Hematopoietic multipotent progenitor cell treated with erythropoietin and hydrocortisone succinate and interleukin-3 and kit ligand, for 8 days (in vitro differentiated cells): ENCODE measurements around the gene CRYBG1.
A peak's percentile ranks its signal among the peaks of the same experiment; 100 is the strongest.

Experiments
- DNase-seq: peaks from one replicate; pipeline ENCODE4 v3.0.0-alpha.2; 2015

Gene CRYBG1

DNA sequence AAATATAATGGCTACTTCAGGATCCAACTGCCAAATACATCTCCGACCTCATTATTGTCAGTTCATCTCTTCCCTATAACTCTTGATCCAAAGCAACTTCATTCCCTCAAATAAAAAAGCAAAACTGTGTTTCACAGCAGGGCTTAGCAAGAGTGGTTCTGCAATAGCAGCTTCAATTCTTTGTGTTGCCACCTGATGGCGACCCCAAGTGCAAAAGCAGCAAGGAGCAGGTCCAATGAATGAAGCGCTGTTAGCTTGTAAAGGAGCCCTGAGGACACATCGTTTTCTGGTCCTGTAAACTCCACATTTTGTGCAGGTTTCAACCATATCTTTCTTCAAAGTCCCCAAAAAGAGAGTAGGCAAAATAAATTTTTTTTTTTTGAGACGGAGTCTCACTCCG, 249.2 kb downstream of the CRYBG1 start:
- peak; percentile 23 for DNase-seq

DNA sequence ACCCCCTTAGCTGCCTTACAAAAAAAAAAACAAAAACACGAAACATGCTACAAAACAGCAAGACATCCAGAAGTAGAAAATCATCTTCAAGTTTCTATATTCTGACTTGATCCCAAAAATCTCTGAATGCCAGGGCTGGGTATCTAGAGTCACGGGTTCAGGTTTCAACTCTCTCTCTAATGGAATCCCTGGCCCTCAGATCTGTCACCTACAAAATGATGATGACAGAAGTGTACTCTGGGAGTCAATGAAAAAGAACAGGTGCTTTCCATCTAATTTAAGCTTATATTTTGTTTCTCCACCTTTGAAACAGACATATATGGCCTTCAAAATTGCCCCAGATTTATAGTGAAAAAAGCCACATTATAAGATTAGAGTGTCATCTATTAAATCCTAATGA, 250.5 kb downstream of the CRYBG1 start:
- DNase-seq: no peak

DNA sequence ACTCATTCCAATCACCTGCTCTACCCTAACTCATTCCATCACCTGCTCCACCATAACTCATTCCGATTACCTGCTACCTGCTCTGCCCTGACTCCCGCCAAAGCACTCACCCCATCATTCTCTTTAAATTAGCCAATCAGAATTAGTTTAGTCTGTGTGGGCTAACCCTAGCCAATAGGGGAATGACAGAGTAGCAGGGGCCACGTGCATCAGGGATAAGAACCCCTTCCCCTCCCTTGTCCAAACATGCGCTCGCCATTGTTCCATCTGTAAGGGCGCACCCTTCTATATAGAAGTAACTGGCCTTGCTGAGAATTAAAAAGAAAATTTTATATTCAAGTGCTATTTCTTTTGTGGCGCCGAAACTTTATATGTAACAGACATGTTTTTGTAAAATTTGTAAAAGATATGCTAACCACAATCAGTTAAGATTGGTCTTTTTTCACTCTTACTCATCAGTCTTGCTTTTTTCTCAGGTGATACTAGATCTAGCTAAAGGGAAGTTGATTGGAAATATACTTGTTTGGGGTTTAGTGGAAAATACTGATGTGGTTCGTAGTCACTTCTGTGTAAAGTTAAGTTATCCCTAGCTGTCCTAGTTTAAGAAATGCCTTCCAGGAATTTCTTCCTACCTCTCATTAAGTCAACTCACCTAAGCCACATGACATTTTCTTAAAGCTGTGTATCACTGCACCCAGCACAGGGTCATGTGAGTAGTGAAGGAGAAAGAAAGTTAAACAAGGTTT, 252.3 kb downstream of the CRYBG1 start:
- DNase-seq: no peak

DNA sequence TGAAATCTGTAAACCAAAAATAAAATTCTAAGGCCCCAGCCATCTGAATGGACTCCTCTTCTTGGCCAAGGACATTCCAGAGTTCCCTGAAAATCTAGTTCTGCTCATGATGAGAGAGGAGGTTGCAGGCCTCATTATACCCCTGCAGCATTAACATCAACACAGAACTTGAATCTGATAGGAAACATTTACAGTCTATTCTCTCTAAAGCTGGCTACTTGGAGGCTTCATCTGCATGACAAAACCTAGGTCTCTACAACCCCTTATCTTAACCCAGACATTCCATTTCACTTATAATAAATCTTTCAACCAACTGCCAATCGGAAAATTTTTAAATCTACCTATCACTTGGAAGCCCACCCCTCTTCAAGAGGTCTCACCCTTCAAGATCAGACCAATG, 253.1 kb downstream of the CRYBG1 start:
- no peak for DNase-seq

DNA sequence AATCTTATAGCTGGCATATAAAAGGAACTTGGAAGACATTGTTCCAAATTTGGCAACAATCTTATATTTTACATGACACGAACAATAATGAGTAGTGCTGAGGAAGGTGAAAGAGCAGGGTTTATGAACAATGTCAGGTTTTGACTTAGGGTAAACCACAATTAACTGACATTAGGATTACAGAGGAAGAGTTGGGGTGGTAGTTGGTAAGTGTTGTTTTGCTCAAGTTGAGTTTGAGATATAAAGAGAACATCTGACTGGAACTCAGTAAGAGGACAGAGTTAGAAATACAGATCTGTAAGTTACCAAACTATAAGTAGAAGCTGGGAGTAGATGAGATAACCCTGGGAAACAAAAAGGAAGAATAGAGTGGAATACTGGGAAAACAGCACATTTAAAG, 253.6 kb downstream of the CRYBG1 start:
- DNase-seq: no peak

DNA sequence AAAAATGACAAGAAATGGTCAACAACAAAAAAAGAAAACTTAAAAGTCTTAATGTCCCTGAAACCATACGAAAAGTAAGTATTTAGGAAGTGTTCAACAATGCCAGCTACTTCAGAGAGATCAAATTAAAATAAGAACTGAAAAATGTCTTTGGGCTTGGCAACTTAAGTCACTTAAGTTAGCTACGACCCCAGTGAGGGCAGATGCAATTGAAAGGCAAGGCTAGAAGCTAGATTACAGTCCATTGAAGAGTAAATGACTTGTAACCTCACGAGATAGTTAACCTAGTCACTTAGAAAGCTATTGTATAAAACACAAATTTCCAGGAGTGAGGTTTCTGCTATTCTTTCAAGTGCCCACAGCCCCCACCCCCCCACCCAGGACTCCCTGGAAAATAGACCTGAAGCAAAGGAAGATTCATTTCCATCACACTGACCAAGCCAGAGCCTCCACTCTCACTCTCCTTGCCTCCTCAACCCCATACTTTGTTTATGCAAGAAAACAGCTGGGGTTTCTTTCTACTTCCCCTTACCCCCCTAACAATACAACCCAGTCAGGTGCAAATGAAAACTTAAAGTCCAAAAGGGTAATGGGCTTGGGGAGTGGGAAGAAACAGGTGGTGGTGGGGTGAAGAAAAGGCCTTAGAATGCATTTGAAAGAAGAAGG, 254.2 kb downstream of the CRYBG1 start:
- DNase-seq: no peak

DNA sequence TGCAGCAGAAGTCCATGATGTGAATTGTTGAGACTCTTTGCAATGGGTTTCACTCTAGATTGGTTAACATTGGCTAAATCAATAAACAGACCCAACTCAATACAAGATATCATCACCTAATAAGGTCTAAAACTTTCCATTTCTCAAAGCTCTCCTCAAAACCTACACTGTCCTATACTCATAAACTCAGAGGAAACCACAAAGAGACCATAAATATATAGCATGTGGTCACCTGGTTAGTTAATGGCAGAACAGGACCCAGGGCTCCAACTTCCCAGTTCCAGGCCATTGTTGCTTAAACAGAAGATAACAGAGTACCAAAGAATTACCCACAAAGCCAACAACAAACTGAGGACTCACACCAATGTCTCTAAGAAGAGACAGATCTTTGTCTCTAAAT, 256.8 kb downstream of the CRYBG1 start:
- DNase-seq: no peak

DNA sequence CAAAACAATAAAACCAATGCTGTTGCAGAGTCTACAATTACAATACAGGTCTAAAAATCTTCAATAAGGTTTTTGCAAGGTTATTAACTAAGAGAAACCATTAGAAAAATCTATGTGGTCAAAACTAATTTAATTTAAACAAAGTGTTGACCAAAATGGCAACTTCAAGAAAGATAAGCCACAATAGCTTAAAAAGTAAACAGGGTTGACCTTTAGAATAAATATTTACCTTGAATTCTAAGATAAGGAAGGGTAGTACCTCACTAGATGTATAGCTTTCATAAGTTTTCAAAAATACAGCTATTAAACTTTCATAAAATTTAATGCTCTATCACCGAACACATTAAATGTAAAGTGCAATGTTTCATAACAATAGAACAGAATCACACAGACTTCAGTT, 257.3 kb downstream of the CRYBG1 start:
- no peak for DNase-seq

DNA sequence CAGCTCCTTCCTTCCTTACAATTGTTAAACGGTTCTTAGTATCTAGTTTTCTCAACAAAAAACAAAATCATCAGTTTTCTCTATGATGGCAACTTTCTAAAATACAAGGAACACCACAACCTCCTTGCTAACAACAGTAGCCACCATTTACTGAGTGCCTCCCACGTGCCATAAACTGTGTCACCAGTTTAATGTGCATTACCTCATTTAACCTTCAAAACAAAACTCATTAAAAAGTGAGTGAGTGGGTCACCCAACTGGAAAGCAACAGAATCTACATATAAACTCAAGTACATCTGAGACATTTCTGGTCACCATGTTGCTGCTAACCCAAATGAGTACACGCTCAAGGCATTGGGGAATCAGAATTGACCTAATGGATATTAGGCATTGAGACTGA, 257.8 kb downstream of the CRYBG1 start:
- DNase-seq: no peak

DNA sequence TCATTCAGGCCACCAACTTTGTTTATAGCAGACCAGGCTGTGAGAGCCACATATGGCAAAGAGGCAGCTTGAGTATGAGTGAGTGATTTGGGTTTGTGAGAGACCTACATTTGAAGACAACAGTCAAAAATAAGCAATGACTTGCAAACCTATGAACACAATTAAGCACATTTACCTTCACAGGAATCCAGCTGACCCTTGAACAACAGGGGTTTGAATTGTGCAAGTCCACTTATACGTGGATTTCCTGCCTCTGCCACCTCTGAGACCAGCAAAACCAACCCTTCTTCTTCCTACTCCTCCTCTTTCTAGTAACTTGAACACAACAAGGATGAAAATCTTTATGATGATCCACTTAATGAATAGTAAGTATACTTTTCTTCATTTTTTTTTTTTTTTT, 258.7 kb downstream of the CRYBG1 start:
- no peak for DNase-seq

DNA sequence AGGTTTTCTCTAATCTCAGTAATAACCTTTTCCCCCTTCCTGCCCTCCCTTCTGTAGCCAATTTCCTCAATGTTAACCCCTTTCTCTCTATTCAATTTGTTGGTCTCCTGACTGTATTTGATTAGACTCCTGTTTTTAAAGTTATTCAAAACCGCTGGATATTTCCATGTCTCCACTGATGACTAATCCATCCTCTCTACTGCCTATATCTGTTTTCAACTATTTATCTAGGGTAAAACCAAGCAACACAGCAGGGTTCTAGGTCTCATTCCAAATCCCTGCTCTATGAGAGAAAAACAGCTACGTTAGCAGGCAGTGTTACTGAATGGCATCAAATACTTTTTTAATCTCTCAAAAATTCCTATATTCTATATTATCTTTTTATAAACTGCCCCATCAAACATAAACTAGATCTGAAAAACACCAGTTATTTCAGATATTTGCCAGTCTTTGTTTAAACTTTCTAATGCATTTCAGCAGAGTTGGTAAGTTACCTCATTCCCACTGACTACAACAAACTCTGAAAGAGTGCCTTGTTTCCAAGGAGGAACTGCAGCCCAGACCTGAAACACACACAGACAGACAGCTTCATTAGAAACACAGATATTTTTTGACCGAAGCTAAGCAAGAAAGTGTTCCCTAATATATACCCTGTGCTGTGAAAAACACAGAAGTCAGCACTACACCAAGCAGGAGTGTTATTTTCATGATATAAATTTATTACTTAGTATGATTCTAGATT, 260.6 kb downstream of the CRYBG1 start:
- DNase-seq: no peak
